HT1080 (cell line): ENCODE measurements around the gene KRTAP19-4. TPM values are rescaled to one million over a fixed set of nuclear protein-coding genes. Genes with fewer than 3 reads are reported as not detected.

ENCODE experiments used
- small RNA-seq: library from RNA; depleted of rRNA; stranded (forward); fragments of <200 nt; gene quantifications from one replicate; pipeline ENCODE3, GENCODE V24; 2014
- total RNA-seq: library from RNA; depleted of rRNA; stranded (reverse); fragments of >200 nt; shearing (Covaris generic); gene quantifications from 2 replicates; pipeline ENCODE4 v1.2.3, GENCODE V29; 2014; rRNA removed

KRTAP19-4 gene
- total RNA-seq, 1 experiment from 2014 or later, result not detected

Small RNA genes within 50 kb of the gene (small RNA-seq; reads per million reads assigned to genes)
- not detected for gene AP000567.1
- not detected for gene KRTAP19-10P
- gene KRTAP19-11P, result not detected
- gene KRTAP19-9P, result not detected

Other genes with a start within 250 kb of the KRTAP19-4 start
- not detected in 2 replicates for gene KRTAP24-1, start 214.2 kb downstream of the KRTAP19-4 start, total RNA-seq
- gene KRTAP25-1, start 207.7 kb downstream of the KRTAP19-4 start, total RNA-seq, result not detected in 2 replicates
- not detected in 2 replicates for gene KRTAP26-1, start 176.8 kb downstream of the KRTAP19-4 start, total RNA-seq
- not detected in 2 replicates for gene KRTAP27-1, start 159.5 kb downstream of the KRTAP19-4 start, total RNA-seq
- not detected in 2 replicates for gene KRTAP23-1, start 148.6 kb downstream of the KRTAP19-4 start, total RNA-seq
- gene KRTAP13-2, start 124.9 kb downstream of the KRTAP19-4 start, total RNA-seq, result not detected in 2 replicates
- gene KRTAP13-1, start 101.1 kb downstream of the KRTAP19-4 start, total RNA-seq, result not detected in 2 replicates
- gene KRTAP13-3, start 71.2 kb downstream of the KRTAP19-4 start, total RNA-seq, result not detected in 2 replicates
- not detected in 2 replicates for gene KRTAP13-4, start 66.9 kb downstream of the KRTAP19-4 start, total RNA-seq
- gene KRTAP15-1, start 56.9 kb downstream of the KRTAP19-4 start, total RNA-seq, result not detected in 2 replicates
- not detected in 2 replicates for gene KRTAP19-1, start 16.8 kb downstream of the KRTAP19-4 start, total RNA-seq
- not detected in 2 replicates for gene KRTAP19-2, start 9.7 kb downstream of the KRTAP19-4 start, total RNA-seq
- gene KRTAP19-3, start 5.2 kb downstream of the KRTAP19-4 start, total RNA-seq, result not detected in 2 replicates
- gene KRTAP19-5, start 5.0 kb upstream of the KRTAP19-4 start, total RNA-seq, result not detected in 2 replicates
- gene KRTAP19-6, start 44.7 kb upstream of the KRTAP19-4 start, total RNA-seq, result not detected in 2 replicates
- gene KRTAP19-7, start 64.1 kb upstream of the KRTAP19-4 start, total RNA-seq, result not detected in 2 replicates
- not detected in 2 replicates for gene KRTAP22-2, start 93.2 kb upstream of the KRTAP19-4 start, total RNA-seq
- gene KRTAP6-3, start 95.3 kb upstream of the KRTAP19-4 start, total RNA-seq, result not detected in 2 replicates
- gene KRTAP6-2, start 101.7 kb upstream of the KRTAP19-4 start, total RNA-seq, result not detected in 2 replicates
- gene KRTAP22-1, start 103.9 kb upstream of the KRTAP19-4 start, total RNA-seq, result not detected in 2 replicates
- gene KRTAP6-1, start 116.8 kb upstream of the KRTAP19-4 start, total RNA-seq, result not detected in 2 replicates
- not detected in 2 replicates for gene KRTAP20-1, start 119.3 kb upstream of the KRTAP19-4 start, total RNA-seq
- gene KRTAP20-4, start 123.5 kb upstream of the KRTAP19-4 start, total RNA-seq, result not detected in 2 replicates
- not detected in 2 replicates for gene KRTAP20-2, start 138.0 kb upstream of the KRTAP19-4 start, total RNA-seq
- gene KRTAP20-3, start 145.7 kb upstream of the KRTAP19-4 start, total RNA-seq, result not detected in 2 replicates
- gene KRTAP21-3, start 221.6 kb upstream of the KRTAP19-4 start, total RNA-seq, result not detected in 2 replicates